GM12878 (cell line): ENCODE measurements around the gene MOK.

Source experiments
- ATF3 ChIP-seq: IDR thresholded peaks from 2 replicates; pipeline ENCODE4 v1.6.1; 2011; ENCODE audit warnings: low read depth, mild to moderate bottlenecking, low read length, moderate library complexity, borderline replicate concordance; ENCODE audit errors: extremely low read depth
- CTCF ChIP-seq, 3 experiments: IDR thresholded peaks in 2 of 3; conservative IDR thresholded peaks in 1 of 3; 2 replicates each; pipeline ENCODE4 v1.5.1; 2011; ENCODE audit warnings: low read depth in 3 of 3, low read length in 3 of 3, mild to moderate bottlenecking in 3 of 3, control low read depth in 2 of 3, moderate library complexity in 2 of 3, inconsistent platforms in 1 of 3, mixed read lengths in 1 of 3; ENCODE audit not compliant: control insufficient read depth in 2 of 3, insufficient read depth in 1 of 3; ENCODE audit errors: extremely low read depth in 1 of 3
- EP300 ChIP-seq, 2 experiments: fragments of 150-350 bp in 1 of 2; IDR thresholded peaks; 2 replicates each; pipeline ENCODE4 v1.6.1; 2011 to 2012; ENCODE audit warnings: low read depth in 2 of 2, low read length in 2 of 2, borderline replicate concordance in 1 of 2, improper control_type of control experiment in 1 of 2, inconsistent platforms in 1 of 2; ENCODE audit not compliant: control insufficient read depth in 1 of 2
- HDAC6 ChIP-seq: fragments of 200-600 bp; sonication (generic); IDR thresholded peaks from one replicate; pipeline ENCODE4 v1.8.0; 2017; ENCODE audit warnings: antibody characterized with exemption; ENCODE audit not compliant: unreplicated experiment
- KAT2A ChIP-seq: conservative IDR thresholded peaks from 2 replicates; pipeline ENCODE4 v1.6.1; 2011; ENCODE audit warnings: low read depth, low read length; ENCODE audit not compliant: control insufficient read depth
- POLR2A ChIP-seq: IDR thresholded peaks from 2 replicates; pipeline ENCODE4 v1.6.1; 2011; ENCODE audit warnings: low read depth, mild to moderate bottlenecking, low read length
- RAD21 ChIP-seq: IDR thresholded peaks from 2 replicates; pipeline ENCODE4 v1.6.1; 2011; ENCODE audit warnings: mild to moderate bottlenecking, low read depth, low read length, moderate library complexity; ENCODE audit not compliant: insufficient read depth

- TF ChIP-seq RAD21 = peak; percentile 89
- peak; percentile 94 to 97 (median 96); a peak in 5 of 6 replicates for TF ChIP-seq CTCF (IDR thresholded peaks at IDR 0.05 in 2 of 3, conservative IDR thresholded peaks at IDR 0.05 in 1 of 3; ENCODE audit: control insufficient read depth in 2 of 3, extremely low read depth in 1 of 3, insufficient read depth in 1 of 3, low read depth in 3 of 3, low read length in 3 of 3)
- TF ChIP-seq EP300 (IDR thresholded peaks at IDR 0.05; ENCODE audit: borderline replicate concordance in 1 of 2, control insufficient read depth in 1 of 2, low read depth in 2 of 2, low read length in 2 of 2) = no peak
- TF ChIP-seq HDAC6 = no peak
- TF ChIP-seq POLR2A = no peak
- TF ChIP-seq ATF3 = no peak
- TF ChIP-seq KAT2A = no peak
Measured at GRCh38 chr14:102314242-102315011, 9.5 kb upstream of the MOK start.
